Stimulated activated CD4-positive, alpha-beta T cell treated with anti-CD3 and anti-CD28 coated beads, TNF-alpha, amount 100 ng/mL, for 48 hours (primary cell): ENCODE measurements around the gene PCGF2.
"Not testable (repeated sequence)": the region's sequence is repeated elsewhere in the genome, so short reads cannot be mapped to it uniquely, and the experiment has no call there.

Source experiments
- DNase-seq, 3 donors: peaks; one replicate each; pipeline ENCODE4 v3.0.0-alpha.2; 2020; ENCODE audit warnings: low read depth in 3 of 3

PCGF2 gene

DNA sequence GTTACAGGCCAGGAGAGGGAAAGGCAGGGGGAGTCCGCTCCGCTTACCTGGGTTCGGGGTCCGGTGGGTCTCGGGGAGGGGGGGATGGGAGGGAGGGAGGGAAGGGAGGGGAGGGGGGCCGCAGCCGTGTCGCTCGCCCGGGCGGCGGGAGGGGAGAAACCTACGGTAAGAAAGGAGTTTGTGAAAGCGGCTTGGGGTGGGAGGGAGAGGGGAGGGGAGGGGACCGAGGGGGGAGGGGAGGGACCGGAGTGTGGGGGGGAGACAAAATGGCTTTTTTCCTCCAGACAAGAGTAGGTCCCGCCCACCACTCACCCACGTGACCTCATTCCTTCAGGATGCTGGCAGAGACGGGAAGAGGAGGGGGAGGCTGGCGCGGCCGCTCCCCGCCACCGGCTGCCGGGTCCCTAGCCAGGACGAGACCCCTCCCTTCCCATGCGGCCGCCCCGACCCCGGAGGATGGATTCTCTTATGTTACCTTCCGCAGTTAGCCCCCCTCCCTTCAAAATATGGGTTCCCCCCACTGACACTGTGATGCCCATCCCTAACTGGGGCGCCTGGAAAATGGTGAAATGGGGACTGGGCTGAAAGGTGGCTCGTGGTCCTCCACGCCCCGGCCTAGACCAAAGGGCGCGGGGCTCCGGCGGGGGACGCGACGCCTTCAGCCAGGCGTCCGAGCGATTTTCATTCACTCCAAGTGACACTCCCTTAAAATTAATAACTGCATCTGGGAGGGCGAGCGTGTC, at the start of gene PCGF2:
Gene PCGF2 (minus strand): TSS at position 188 of the 743 bp plus-strand sequence. CDS start 7,934 bp downstream, outside the sequence.
- no peak for DNase-seq

DNA sequence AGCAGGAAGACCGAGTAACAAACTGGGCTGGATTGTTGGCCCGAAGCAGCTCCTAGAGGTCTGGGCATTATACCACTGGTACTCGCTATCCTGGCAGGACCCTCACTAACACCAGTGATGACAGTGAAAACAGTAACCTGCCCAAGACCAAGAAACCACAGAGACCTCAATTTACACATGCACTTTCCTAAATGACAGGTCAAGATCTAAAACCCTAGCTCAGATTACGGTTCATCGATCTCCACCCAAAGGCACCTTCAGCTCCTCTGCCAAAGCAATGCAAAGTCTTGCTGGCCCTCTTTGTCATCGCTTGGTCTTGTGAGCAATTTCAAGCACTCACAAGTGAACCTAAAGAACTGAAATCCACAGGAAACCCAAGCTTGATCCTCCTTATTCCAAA, 49.7 kb upstream of the PCGF2 start:
- DNase-seq = no peak

DNA sequence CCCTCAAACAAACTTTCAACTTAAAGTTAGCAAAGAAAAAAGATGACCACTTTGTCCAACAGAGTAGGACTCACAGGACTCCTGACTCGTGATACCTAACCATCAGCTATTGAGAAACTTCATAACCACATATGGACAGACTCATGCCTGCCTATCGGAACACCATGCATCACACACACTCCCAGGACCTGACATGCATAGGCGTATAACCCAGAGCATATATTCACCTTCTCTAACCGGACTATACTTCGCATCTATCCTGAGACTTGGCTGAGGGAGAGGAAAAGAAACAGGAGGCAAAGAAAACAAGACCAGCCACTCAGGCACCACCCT, 49.0 kb upstream of the PCGF2 start:
- no peak for DNase-seq

DNA sequence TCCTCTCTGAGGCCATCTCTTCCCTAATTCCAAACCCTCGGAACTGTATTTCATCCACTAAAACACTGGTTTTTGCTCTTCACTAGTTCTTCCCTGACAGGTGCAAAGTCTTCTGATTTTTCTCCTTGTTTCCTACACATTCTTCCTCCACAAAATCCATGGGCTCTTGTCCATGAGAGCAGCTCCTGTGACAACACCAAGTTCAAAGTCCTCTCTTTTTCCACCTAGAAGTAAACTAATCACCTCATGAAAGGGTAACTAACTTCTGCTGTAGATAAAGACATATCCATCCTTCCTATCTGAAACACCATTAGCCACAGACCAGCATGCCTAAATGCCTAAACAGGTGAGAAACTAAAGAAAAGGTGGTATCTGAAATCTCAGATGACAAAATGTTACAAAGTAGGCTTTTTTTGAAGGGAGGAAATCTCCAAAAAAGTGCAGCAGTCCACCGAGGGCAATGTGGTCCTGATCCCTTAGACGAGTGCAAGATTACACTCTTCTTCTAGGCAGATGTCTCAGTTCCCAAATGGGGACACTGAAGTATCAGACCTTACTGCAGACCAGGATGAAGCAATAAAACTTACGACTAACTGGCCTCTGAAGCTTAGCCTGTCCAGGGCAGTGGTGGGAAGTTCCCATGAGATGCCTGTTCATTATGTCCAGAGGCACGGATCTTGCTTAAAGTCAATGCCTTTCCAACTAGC, 48.5 kb upstream of the PCGF2 start:
- no peak for DNase-seq

DNA sequence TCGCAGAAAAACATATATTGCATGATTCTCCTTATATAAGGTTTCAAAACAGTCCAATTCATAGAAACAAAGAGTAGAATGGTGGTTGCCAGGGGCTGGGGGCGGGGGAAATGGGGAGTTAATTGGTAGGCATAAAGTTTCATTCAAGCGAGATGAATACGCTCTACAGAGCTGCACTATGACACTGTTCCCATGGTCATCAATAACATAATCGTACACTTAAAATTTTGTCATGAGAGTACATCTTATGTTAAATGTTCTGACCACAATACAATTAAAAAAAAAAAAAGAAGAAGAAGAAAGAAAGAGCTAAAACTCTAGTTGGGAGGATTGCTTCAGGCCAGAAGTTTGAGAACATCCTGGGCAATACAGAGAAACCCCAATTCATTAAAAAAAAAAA, 46.1 kb upstream of the PCGF2 start:
- DNase-seq = no peak

DNA sequence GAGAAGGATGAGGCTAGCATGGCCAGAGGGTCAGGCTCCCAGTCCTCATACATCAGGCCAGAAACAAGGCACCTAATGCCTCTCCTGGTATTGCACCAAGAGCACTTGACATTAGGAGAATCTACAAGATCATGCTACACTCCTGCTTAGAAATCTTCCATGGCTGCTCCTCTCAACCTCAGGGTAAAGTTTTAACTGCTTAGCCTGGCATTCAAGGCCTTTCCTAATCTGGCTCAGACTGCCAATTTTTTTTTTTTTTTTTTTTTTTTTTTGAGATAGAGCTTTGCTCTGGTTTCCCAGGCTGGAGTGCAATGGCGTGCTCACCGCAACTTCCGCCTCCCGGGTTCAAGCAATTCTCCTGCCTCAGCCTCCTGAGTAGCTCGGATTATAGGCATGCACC, 43.0 kb upstream of the PCGF2 start:
- DNase-seq = no peak

DNA sequence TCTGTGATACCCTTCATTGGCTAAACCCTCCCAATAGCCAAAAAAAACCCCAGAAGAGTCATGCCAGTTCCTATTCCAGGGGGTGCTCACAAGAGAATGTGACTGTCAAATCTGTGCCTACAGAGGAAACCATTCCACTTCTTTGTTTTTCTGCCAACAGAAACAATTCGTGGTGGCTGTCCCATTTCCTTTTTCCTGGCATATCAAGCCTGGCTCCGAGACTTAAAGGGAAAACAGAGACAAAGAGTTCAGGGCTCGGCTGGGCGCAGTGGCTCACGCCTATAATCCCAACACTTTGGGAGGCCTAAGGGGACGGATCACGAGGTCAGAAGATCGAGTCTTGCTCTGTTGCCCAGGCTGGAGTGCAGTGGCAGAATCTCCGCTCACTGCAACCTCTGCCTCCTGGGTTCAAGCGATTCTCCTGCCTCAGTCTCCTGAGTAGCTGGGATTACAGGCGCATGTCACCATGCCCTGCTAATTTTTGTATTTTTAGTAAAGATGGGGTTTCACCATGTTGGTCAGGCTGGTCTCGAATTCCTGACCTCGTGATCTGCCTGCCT, 42.1 kb upstream of the PCGF2 start:
- not testable (repeated sequence) for DNase-seq

DNA sequence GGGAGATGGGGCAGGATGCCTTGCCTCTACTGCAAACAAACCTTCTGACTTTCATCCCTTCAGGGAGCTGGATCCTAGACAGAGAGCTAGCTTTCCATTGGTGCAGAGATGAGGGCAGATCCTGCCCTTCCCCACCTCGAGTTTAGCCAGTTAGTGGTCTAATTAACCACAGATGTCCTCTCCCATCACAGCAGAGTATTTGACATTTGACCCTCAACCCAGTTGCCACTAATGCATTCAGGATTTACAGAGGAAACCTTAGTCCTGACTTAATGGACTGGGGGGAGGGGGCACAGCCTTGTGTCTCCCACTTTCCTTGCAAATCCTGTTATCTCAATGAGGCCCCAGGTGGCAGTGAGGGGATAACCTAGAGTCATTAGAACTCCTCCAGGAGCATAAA, 41.0 kb upstream of the PCGF2 start:
- no peak for DNase-seq

DNA sequence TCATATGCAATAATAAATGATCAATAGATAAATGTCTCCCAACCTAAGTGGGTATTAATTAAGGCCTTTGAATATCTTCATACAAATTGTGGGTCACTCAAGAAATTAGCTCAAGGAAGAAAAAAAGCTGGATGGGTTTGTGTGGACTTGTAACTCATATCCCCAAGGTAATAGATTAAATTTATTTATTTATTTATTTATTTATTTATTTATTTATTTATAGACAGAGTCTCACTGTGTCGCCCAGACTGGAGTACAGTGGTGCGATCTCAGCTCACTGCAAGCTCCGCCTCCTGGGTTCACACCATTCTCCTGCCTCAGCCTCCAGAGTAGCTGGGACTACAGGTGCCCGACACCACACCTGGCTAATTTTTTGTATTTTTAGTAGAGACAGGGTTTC, 39.9 kb upstream of the PCGF2 start:
- not testable (repeated sequence) for DNase-seq

DNA sequence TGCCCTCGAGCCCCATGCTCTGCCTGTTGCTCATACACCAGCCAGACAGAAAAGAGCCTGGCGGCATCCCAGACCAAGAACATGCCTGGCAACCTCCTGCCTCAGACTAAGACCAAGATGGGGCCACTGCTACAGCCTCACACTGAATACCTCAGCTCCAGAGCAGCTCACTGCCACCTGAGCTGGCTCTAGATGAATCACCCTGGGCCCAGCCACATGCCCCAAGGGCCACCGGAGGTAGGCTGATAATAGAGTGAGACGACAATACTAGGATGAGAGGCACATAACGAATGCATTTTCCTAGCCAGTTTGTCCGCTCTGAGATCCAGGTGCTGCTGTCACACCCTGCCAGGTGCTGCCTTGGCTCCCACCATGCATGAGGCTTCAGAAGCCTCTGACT, 38.2 kb upstream of the PCGF2 start:
- DNase-seq = no peak

DNA sequence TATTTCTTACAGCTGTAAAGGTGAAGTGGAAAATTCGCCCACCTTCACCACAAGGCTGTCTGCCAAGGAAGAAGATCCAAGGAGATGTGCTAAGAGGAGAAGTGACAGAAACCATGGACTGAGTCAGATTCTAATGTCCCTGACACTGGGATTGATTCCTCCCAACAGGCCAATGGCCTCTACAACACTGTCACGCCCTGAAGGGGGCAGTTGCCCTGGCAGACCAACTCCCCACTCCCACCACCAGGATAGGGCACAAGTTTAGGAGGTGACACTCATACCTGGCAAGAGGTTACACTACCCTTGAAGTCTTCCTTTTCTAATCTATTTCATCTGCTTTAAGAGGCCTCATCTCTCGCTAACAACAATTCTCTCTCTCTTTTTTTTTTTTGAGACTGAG, 35.1 kb upstream of the PCGF2 start:
- no peak for DNase-seq

DNA sequence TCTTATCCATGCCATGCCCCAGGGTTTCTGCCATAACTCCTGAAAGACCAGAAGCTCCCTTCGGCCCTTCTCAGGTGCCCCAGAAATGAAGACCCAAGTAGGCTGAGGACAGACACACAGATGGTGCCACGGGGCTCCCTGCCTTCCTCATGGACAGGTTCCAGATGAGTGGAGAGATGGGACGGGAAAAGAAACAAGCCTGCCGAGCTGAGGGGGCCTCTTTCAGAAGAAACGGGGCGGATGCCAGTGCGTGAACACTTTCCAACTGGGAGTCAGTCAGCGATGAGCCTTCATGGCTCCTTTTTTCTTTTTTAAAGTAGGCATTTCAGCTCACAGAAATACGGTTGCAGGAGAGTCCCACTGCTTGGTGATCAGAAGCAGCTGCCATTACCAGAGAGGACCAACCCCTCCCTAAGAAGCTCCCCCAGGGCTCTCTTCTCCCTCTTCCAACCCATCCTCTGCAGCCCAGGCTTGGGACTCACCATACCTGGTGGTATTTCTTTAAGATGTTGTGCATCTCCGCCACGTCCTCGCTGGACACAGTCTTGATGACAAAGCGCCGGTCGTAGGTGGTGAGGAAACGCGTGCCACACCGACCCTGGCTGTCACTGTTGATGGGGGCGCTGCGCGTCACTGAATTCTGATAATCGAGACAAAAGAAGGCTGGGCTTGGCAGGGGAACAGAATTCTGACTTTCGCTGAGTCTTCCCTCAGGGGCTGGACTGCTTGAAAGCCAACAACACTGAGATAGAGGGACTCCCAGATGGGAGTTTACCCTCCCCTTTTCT, 32.0 kb upstream of the PCGF2 start:
- no peak for DNase-seq

DNA sequence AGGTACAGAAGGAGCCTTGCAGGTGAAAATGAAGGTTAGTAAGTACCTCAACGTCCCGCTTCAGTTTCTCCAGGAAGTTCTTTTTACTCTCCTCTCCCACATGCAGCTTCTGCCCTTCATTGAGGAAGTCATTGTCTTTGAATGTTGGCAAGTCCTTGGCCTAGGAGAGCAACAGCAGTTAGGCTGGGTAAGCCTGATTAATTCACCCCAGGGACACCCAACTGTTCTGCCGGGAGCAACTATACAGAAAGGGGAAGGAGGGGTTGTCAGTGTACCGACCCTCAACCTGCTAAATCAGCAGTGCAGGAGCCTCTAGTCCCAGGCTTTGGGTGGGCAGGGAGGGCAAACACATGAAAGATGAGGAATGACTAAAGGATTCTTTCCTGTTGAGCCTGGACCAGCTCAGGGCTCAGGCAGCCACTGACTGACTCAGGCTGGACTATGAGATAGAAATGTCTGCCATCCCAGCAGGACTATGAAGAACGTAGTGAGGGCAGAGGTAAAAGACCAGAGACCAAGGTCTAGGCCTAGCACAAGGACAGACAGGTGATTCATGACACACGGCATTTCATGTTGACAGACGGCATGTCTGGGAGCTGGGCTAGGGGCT, 29.6 kb upstream of the PCGF2 start:
- DNase-seq = no peak

DNA sequence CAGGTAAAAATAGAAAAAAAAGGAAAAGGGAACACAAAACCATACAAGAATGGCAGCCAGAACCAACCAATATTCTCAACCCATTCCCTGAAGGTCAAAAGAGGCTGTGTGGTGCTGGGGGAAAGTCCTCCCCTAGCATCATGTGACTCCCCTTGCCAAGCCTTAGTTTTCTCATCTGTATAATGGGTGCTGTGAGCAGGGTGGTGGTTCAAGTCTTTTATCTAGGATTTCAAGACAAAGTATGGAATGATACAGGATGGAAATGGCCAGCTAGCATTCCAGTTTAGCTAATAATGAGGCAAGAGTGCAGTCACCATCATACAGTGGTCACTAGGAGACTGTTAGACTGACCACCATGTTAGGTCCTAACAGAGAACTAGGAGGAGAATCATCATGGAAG, 25.1 kb upstream of the PCGF2 start:
- DNase-seq = no peak

DNA sequence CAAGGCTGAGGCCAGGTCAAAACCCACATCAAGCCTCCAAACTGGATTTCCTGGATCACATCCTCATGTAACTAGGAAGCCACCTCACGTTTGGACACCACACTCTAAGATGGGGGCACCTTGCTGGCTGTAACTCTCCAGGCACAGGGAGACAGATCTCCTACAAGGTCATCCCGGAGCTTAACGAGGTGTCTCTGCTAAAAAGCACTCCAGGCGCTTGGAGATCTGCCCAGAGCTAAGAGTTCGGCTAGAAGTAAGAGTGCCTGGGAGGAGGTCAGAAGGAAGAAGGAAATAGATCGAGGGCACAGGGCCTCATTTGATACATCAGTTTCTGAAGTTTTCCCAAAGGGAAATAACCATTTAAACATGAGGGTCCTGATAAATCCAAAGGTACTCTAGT, 20.3 kb upstream of the PCGF2 start:
- no peak for DNase-seq

DNA sequence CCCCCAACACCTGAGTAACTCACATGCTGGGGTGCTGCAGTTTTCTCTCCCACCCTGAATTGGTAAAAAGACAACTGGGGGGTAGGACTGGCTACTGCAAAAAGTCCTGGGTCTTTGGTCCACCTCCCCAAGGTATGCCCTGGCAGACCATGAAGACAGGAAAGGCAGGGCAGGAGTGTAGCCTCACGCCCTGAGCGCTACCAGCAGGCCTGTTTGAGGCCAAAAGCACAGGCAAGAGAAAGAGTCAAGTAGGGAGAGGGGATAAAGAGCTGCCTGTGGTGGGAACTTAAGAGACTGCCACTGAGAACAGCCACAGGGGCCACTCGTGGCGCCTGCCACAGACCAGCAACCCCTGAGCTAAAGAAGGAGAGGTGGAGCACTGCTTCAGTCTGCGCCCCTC, 18.2 kb upstream of the PCGF2 start:
- no peak for DNase-seq

DNA sequence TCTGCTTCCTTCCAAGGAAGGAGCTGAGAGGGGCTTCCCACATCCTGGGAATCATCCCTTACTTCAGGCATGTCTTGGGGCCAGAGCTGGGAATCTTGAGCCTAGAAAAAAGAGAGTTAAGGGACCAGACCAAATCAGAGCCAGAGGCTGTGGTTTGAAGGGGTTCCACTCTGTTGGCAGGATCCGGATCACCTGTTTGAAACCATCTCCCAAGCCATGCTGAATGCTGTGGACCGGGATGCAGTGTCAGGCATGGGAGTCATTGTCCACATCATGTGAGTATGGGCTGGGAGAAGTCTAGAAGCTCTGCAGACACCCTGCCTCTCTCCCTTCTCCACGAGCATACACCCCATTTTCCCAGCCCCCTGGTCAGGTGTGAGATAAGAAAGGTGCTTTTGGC, 14.1 kb upstream of the PCGF2 start:
- DNase-seq = no peak

DNA sequence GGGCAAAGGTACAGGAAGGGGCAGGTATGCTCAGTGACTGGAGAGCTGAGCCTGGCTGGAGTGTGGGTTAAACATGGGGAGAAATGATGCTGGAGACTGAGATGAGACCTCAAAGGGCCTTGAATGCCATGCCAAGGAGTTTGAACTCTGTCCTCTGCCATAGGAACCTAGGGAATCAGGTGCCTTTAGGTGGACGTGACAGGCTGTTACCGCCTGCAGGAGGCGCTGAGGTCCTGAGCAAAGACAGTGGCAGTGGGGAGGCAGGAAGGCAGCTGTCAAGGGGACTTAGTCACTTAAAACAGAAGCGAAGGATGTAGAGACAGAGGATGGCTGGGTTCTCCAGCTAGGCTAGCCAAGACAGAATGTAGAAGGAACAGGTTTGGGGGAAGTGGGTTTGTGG, 13.5 kb upstream of the PCGF2 start:
- DNase-seq = peak in 1 of 3 donors; percentile 32

DNA sequence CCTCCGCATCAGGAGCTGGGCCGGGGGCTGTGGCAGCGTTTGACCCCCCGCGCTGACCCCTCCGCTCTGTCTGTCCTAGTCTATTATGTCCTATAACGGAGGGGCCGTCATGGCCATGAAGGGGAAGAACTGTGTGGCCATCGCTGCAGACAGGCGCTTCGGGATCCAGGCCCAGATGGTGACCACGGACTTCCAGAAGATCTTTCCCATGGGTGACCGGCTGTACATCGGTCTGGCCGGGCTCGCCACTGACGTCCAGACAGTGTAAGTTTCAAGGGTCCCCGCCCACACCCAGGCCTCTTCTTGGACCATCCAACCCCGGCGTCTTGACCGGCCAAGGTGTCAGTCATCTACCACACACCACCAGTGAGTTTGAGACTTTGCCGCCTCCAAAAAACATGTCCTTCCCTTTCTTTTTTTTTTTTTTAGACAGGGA, 5.0 kb upstream of the PCGF2 start:
- DNase-seq = no peak

DNA sequence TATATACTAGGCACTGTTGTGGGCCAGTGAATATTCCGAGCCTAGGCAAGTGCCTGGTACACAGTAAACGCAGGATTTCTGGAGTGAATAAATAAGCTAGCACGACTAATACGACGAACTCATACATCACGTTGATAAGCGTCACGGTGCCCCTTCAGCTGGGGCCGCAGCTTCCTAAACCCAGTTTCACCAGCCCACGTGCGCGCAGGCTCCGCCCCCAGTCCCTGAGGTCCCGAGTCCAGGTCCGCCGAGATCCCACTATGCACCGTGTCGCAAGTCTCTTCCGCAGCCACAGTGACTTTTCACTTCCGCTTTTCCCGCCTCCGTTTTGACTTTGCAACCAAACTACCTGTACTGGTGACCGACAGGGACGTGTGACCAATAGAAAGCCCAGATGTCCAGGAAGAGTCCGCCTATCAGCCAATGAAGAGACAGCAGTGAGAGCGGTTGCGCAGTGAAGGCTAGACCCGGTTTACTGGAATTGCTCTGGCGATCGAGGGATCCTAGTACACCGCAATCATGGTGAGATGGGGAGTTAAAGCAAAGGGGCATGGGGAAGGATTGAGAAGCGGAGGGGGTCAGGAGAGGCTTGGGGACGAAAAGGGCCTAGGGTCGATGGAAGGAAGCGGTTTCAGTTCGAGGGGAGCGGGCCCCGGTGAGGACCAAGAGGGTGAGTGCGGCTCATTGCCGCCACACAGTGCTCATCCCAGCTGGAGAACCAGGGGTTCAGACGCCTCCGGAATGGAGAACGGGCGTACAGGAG, 4.4 kb upstream of the PCGF2 start, which contains the start of gene PSMB3:
Gene PSMB3 (plus strand): TSS at position 434 of the 763 bp plus-strand sequence. CDS start 86 bp downstream, at position 520.
- DNase-seq = peak; percentile 94 to 98 (median 96)

DNA sequence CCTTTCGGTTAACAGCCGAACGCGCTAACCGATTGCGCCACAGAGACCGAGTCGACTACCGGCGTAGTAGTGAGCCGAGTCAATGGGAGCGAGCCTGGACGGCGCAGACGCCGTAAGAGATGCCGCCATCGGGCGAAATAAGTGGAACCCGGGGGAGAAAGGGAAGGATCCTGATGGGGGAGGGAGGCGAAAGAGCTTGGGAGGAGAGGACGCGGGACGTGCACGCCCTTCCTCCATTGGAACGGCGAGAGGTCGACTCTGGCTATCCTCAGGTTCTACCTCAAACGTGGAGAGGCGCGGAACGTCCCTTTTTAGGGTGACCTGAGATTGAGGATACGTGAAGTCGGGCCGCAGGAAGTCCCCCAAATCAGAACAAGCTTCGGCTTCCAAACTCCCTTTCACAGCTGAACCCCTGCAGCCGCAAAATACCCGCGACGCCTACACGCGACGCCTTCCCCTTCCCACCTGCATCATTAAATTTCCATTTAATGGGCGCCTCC, 3.7 kb upstream of the PCGF2 start:
- peak; percentile 75 to 83 (median 76) for DNase-seq
